SK-N-SH treated with all-trans-retinoic acid at 6 μM for 48 hours (cell line): ENCODE measurements around the gene CORO2A.

Source experiments
- ATAC-seq: fragments of 200-7000 bp; cut with Tn5 transposase; 3 replicates; pipeline ENCODE4 v1.9.1; 2020; ENCODE audit warnings: mild to moderate bottlenecking, moderate library complexity
- ARNTL ChIP-seq: fragments of 450-650 bp; formaldehyde crosslinking; IDR thresholded peaks from 2 replicates; pipeline ENCODE4 v1.5.0; 2020; ENCODE audit warnings: low read depth, mild to moderate bottlenecking, moderate library complexity, borderline replicate concordance
- BACH2 ChIP-seq: fragments of 250-450 bp; sonication (Bioruptor Pico); IDR thresholded peaks from 2 replicates; pipeline ENCODE4 v1.9.0; 2021; ENCODE audit warnings: mild to moderate bottlenecking, borderline replicate concordance
- CSDC2 ChIP-seq: fragments of 250-450 bp; sonication (Bioruptor Pico); IDR thresholded peaks from 2 replicates; pipeline ENCODE4 v1.5.0; 2020; ENCODE audit warnings: mild to moderate bottlenecking, moderate library complexity
- ESRRG ChIP-seq: fragments of 250-450 bp; sonication (Bioruptor Pico); IDR thresholded peaks from 2 replicates; pipeline ENCODE4 v1.6.1; 2021; ENCODE audit warnings: mild to moderate bottlenecking
- ISL1 ChIP-seq: fragments of 250-450 bp; sonication (Bioruptor Pico); IDR thresholded peaks from 2 replicates; pipeline ENCODE4 v2.1.2; 2022; ENCODE audit warnings: mild to moderate bottlenecking, moderate library complexity
- OSR1 ChIP-seq: fragments of 250-450 bp; sonication (Bioruptor Pico); IDR thresholded peaks from 2 replicates; pipeline ENCODE4 v1.8.0; 2022; ENCODE audit warnings: moderate library complexity, mild to moderate bottlenecking, inconsistent platforms
- PATZ1 ChIP-seq: fragments of 250-450 bp; sonication (Bioruptor Pico); IDR thresholded peaks from 2 replicates; pipeline ENCODE4 v1.8.0; 2020; ENCODE audit warnings: mild to moderate bottlenecking, moderate library complexity, borderline replicate concordance
- PPARA ChIP-seq: fragments of 250-450 bp; sonication (Bioruptor Pico); IDR thresholded peaks from 2 replicates; pipeline ENCODE4 v1.5.0; 2020; ENCODE audit warnings: mild to moderate bottlenecking, borderline replicate concordance
- RARB ChIP-seq: fragments of 250-450 bp; sonication (Bioruptor Pico); IDR thresholded peaks from 2 replicates; pipeline ENCODE4 v1.8.0; 2021; ENCODE audit warnings: mild to moderate bottlenecking, moderate library complexity
- SNAI2 ChIP-seq: fragments of 250-450 bp; sonication (Bioruptor Pico); IDR thresholded peaks from 2 replicates; pipeline ENCODE4 v1.5.0; 2020; ENCODE audit warnings: mild to moderate bottlenecking, moderate library complexity
- TCF4 ChIP-seq: fragments of 250-450 bp; sonication (Bioruptor Pico); IDR thresholded peaks from 2 replicates; pipeline ENCODE4 v1.8.0; 2021; ENCODE audit warnings: mild to moderate bottlenecking, moderate library complexity, borderline replicate concordance
- TOX ChIP-seq: fragments of 250-450 bp; sonication (Bioruptor Pico); IDR thresholded peaks from 2 replicates; pipeline ENCODE4 v1.8.0; 2021; ENCODE audit warnings: mild to moderate bottlenecking, moderate library complexity, borderline replicate concordance
- TSHZ2 ChIP-seq: fragments of 250-450 bp; sonication (Bioruptor Pico); IDR thresholded peaks from 2 replicates; pipeline ENCODE4 v1.5.0; 2020; ENCODE audit warnings: mild to moderate bottlenecking, moderate library complexity
- ZC3H10 ChIP-seq: fragments of 250-450 bp; sonication (Bioruptor Pico); IDR thresholded peaks from 2 replicates; pipeline ENCODE4 v1.5.1; 2021; ENCODE audit warnings: mild to moderate bottlenecking, moderate library complexity
- ZFP3 ChIP-seq: fragments of 250-450 bp; sonication (Bioruptor Pico); IDR thresholded peaks from 2 replicates; pipeline ENCODE4 v1.5.0; 2020; ENCODE audit warnings: mild to moderate bottlenecking, moderate library complexity
- ZFP30 ChIP-seq: fragments of 450-650 bp; formaldehyde crosslinking; IDR thresholded peaks from 2 replicates; pipeline ENCODE4 v1.5.0; 2022; ENCODE audit warnings: mild to moderate bottlenecking, moderate library complexity
- ZNF70 ChIP-seq: fragments of 450-650 bp; formaldehyde crosslinking; IDR thresholded peaks from 2 replicates; pipeline ENCODE4 v1.5.0; 2020; ENCODE audit warnings: mild to moderate bottlenecking, moderate library complexity
- ZNF8 ChIP-seq: fragments of 450-650 bp; formaldehyde crosslinking; IDR thresholded peaks from 2 replicates; pipeline ENCODE4 v1.5.0; 2020; ENCODE audit warnings: mild to moderate bottlenecking, moderate library complexity
- TF ChIP-seq, protein P1 (sequence below): fragments of 250-450 bp; sonication (Bioruptor Pico); IDR thresholded peaks from 2 replicates; pipeline ENCODE4 v1.8.0; 2021; ENCODE audit warnings: low read depth, mild to moderate bottlenecking, moderate library complexity, borderline replicate concordance
- TF ChIP-seq, protein P2 (sequence below): fragments of 250-450 bp; sonication (Bioruptor Pico); IDR thresholded peaks from 2 replicates; pipeline ENCODE4 v1.5.1; 2021; ENCODE audit warnings: mild to moderate bottlenecking, moderate library complexity

Gene CORO2A

GRCh38 chr9:98228392-98229089, 36.1 kb upstream of the CORO2A start:
- TF ChIP-seq RARB (CRISPR knock-in tag) (no peak), PATZ1 (CRISPR knock-in tag) (no peak), ZFP3 (CRISPR knock-in tag) (no peak), SNAI2 (CRISPR knock-in tag) (no peak), CSDC2 (no peak)
- TF ChIP-seq, protein P1, sequence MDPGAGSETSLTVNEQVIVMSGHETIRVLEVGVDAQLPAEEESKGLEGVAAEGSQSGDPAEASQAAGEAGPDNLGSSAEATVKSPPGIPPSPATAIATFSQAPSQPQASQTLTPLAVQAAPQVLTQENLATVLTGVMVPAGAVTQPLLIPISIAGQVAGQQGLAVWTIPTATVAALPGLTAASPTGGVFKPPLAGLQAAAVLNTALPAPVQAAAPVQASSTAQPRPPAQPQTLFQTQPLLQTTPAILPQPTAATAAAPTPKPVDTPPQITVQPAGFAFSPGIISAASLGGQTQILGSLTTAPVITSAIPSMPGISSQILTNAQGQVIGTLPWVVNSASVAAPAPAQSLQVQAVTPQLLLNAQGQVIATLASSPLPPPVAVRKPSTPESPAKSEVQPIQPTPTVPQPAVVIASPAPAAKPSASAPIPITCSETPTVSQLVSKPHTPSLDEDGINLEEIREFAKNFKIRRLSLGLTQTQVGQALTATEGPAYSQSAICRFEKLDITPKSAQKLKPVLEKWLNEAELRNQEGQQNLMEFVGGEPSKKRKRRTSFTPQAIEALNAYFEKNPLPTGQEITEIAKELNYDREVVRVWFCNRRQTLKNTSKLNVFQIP (CRISPR knock-in tag) = no peak
- TF ChIP-seq, all 23 proteins: peak for 0
- ATAC-seq = no peak

DNA sequence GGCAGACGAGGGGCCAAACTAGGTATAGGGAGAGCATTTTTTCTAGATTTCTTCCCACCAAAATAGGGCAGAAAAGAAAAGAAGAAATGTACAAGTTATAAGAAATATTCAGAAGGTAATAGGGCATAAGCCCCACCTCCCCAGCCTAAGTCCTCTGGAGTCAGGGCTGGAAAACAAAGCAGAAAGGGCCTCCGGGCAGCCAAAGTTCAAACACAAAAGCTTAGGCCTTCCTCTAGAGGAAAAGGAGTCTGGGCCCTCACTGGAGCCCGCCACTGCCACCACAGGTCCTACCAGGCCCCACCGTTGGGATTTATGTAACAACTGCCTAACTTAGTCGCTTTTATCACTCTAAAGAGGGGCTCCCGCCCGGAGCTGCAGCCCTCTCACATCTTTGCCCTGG, 35.4 kb upstream of the CORO2A start:
- ATAC-seq = no peak
- TF ChIP-seq ARNTL (no peak), RARB (CRISPR knock-in tag) (no peak), PATZ1 (CRISPR knock-in tag) (no peak), BACH2 (CRISPR knock-in tag) (no peak), ZFP30 (CRISPR knock-in tag) (no peak)
- TF ChIP-seq, protein P2, sequence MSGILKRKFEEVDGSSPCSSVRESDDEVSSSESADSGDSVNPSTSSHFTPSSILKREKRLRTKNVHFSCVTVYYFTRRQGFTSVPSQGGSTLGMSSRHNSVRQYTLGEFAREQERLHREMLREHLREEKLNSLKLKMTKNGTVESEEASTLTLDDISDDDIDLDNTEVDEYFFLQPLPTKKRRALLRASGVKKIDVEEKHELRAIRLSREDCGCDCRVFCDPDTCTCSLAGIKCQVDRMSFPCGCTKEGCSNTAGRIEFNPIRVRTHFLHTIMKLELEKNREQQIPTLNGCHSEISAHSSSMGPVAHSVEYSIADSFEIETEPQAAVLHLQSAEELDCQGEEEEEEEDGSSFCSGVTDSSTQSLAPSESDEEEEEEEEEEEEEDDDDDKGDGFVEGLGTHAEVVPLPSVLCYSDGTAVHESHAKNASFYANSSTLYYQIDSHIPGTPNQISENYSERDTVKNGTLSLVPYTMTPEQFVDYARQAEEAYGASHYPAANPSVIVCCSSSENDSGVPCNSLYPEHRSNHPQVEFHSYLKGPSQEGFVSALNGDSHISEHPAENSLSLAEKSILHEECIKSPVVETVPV (CRISPR knock-in tag) = no peak
- TF ChIP-seq, all 23 proteins: peak for 0

- TF ChIP-seq TOX (CRISPR knock-in tag) = no peak
- no peak for TF ChIP-seq BACH2 (CRISPR knock-in tag)
- no peak for TF ChIP-seq SNAI2 (CRISPR knock-in tag)
- no peak for TF ChIP-seq ZNF8
- TF ChIP-seq, protein P2 (CRISPR knock-in tag) = no peak
- TF ChIP-seq PPARA (CRISPR knock-in tag) = no peak
- TF ChIP-seq ISL1 (CRISPR knock-in tag) = no peak
- TF ChIP-seq TCF4 (CRISPR knock-in tag) = no peak
- no peak for TF ChIP-seq ESRRG (CRISPR knock-in tag)
- no peak for TF ChIP-seq OSR1 (CRISPR knock-in tag)
- TF ChIP-seq ZC3H10 = no peak
- no peak for TF ChIP-seq ZNF70 (CRISPR knock-in tag)
- ATAC-seq = no peak
Measured at GRCh38 chr9:98226957-98227356, 34.5 kb upstream of the CORO2A start.

- TF ChIP-seq TSHZ2 (no peak), PATZ1 (CRISPR knock-in tag) (no peak), ARNTL (no peak), RARB (CRISPR knock-in tag) (no peak), OSR1 (CRISPR knock-in tag) (no peak), ZFP3 (CRISPR knock-in tag) (no peak)
- TF ChIP-seq, all 23 proteins: peak for 0
- ATAC-seq = no peak
Measured at GRCh38 chr9:98226516-98226915, 34.1 kb upstream of the CORO2A start.
